Gastrocnemius medialis (tissue), 4 donors: ENCODE data around the gene LGI1. TPM values are rescaled to one million over a fixed set of nuclear protein-coding genes. Genes with fewer than 3 reads are reported as not detected.

Source experiments
- ATAC-seq, 2 donors: fragments of 150-250 bp; one replicate each; pipeline ENCODE4 v1.9.1; 2016
- DNase-seq, 2 donors: peaks; one replicate each; pipeline ENCODE4 v3.0.0-alpha.2; 2019
- H3K27ac ChIP-seq, 4 donors: fragments of 200-600 bp; sonication (generic); 1 replicate in 1 of 4; 2 replicates in 3 of 4; pipeline ENCODE4 v1.5.1; 2016 to 2018; ENCODE audit warnings: mild to moderate bottlenecking in 2 of 4, moderate library complexity in 1 of 4
- H3K27me3 ChIP-seq, 3 donors: fragments of 200-600 bp; sonication (generic) in 2 of 3; 1 replicate in 1 of 3; 2 replicates in 2 of 3; pipeline versions ENCODE4 v1.5.1 to v1.6.0; 2016 to 2019; ENCODE audit warnings: mild to moderate bottlenecking in 1 of 3, moderate library complexity in 1 of 3
- H3K36me3 ChIP-seq, 2 donors: fragments of 200-600 bp; sonication (generic) in 1 of 2; one replicate each; pipeline ENCODE4 v1.5.1; 2017 to 2018
- H3K4me1 ChIP-seq, 2 donors: fragments of 200-600 bp; sonication (generic) in 1 of 2; one replicate each; pipeline ENCODE4 v1.5.1; 2016 to 2017; ENCODE audit warnings: mild to moderate bottlenecking in 2 of 2
- H3K4me3 ChIP-seq, 4 donors: fragments of 200-600 bp; sonication (generic) in 3 of 4; 1 replicate in 1 of 4; 2 replicates in 3 of 4; pipeline ENCODE4 v1.5.1; 2016 to 2019; ENCODE audit warnings: mild to moderate bottlenecking in 2 of 4
- H3K9me3 ChIP-seq, 3 donors: fragments of 200-600 bp; sonication (generic) in 2 of 3; 1 replicate in 1 of 3; 2 replicates in 2 of 3; pipeline ENCODE4 v1.5.1; 2016 to 2019
- CTCF ChIP-seq, 5 experiments: fragments of 450-650 bp in 3 of 5; fragments of 200-600 bp in 2 of 5; sonication (generic) in 2 of 5; IDR thresholded peaks in 4 of 5; conservative IDR thresholded peaks in 1 of 5; 1 replicate in 4 of 5; 2 replicates in 1 of 5; pipeline ENCODE4 v1.5.1; 2016 to 2019; ENCODE audit warnings: antibody characterized with exemption in 5 of 5, mild to moderate bottlenecking in 3 of 5, moderate library complexity in 3 of 5
- POLR2A ChIP-seq, 2 donors: fragments of 450-650 bp; IDR thresholded peaks; one replicate each; pipeline ENCODE4 v1.6.1; 2017; ENCODE audit warnings: antibody characterized with exemption in 2 of 2, mild to moderate bottlenecking in 2 of 2, moderate library complexity in 2 of 2
- in situ Hi-C, 4 donors: fragments of 200-750 bp; cut with MboI; loops; one replicate each; pipeline versions ENCODE4 v1.15.0 to v1.8.0; 2017; ENCODE audit warnings: low sequenced_read_pairs in 4 of 4
- intact Hi-C: fragments of 100-400 bp; cut with DNase I; formaldehyde crosslinking; loops from one replicate; pipeline ENCODE4 v1.15.1; 2023; ENCODE audit warnings: low total_unique reads
- total RNA-seq, 4 donors: library from RNA; depleted of rRNA; stranded (reverse); fragments of >200 nt; gene quantifications; one replicate each; pipeline versions ENCODE4 v1.1.0 to v1.2.3, GENCODE V29; 2016

The LGI1 gene
- total RNA-seq, 4 donors from 2014 or later, result 0.33 to 12.6 TPM; not detected in 2

- DNase-seq, result no peak
- intact Hi-C loops (no loop called here), in situ Hi-C loops (no loop called here)
These were observed 49.2 kb downstream of the LGI1 start for GRCh38 chr10:93806903-93807302.

GRCh38 chr10:93807371-93807770 lies 49.6 kb downstream of the LGI1 start:
- no peak for TF ChIP-seq CTCF (IDR thresholded peaks at IDR 0.05 in 4 of 5, conservative IDR thresholded peaks at IDR 0.05 in 1 of 5)
- no peak for TF ChIP-seq POLR2A (IDR thresholded peaks at IDR 0.05)
- Histone ChIP-seq H3K36me3 (no peaks in the 10 kb centered on the region), H3K9me3 (no peaks in the 10 kb centered on the region), H3K27me3 (no peaks in the 10 kb centered on the region), H3K4me1 (peaks cover 0 to 14% of the 10 kb centered on the region in 2 donors), H3K27ac (peak overlapping the region in 1 of 4 donors; percentile 31), H3K4me3 (no peak overlapping the region)
- intact Hi-C loops (no loop called here), in situ Hi-C loops (no loop called here)
- ATAC-seq (no peak), DNase-seq (no peak)

More at GRCh38 chr10:93806903-93807302, 49.2 kb downstream of the LGI1 start:
- H3K36me3 ChIP-seq, result no peaks in the 10 kb centered on the region
- H3K4me3 ChIP-seq, result no peak overlapping the region
- no peak for ATAC-seq
- TF ChIP-seq CTCF (IDR thresholded peaks at IDR 0.05 in 4 of 5, conservative IDR thresholded peaks at IDR 0.05 in 1 of 5) (no peak), POLR2A (IDR thresholded peaks at IDR 0.05) (no peak)
- no peaks in the 10 kb centered on the region for H3K9me3 ChIP-seq
- H3K4me1 ChIP-seq, result peaks cover 0 to 14% of the 10 kb centered on the region in 2 donors
- no peaks in the 10 kb centered on the region for H3K27me3 ChIP-seq
- H3K27ac ChIP-seq, result peak overlapping the region in 1 of 4 donors; percentile 31

GRCh38 chr10:93812659-93813338 lies 55.1 kb downstream of the LGI1 start:
- in situ Hi-C loops, result no loop called here

GRCh38 chr10:93813507-93814465 lies 56.0 kb downstream of the LGI1 start:
- in situ Hi-C loops, result no loop called here
- intact Hi-C loops, result loop anchor here (5.0 kb wide), 1 partner anchor 56 kb away; the partner anchor contains the start of gene LGI1
- ATAC-seq, result peak; percentile 45 to 87
- Histone ChIP-seq H3K36me3 (no peaks in the 10 kb centered on the region), H3K4me1 (peaks cover 3 to 8% of the 10 kb centered on the region in 2 donors), H3K9me3 (no peaks in the 10 kb centered on the region), H3K4me3 (no peak overlapping the region), H3K27me3 (no peaks in the 10 kb centered on the region), H3K27ac (no peak overlapping the region)
- peak in 1 of 2 donors; percentile 33 for DNase-seq
- TF ChIP-seq POLR2A (IDR thresholded peaks at IDR 0.05), result no peak
- peak in 4 of 5 experiments; percentile 29 to 59 (median 42) for TF ChIP-seq CTCF (IDR thresholded peaks at IDR 0.05 in 4 of 5, conservative IDR thresholded peaks at IDR 0.05 in 1 of 5)

More at GRCh38 chr10:93812659-93813338, 55.1 kb downstream of the LGI1 start:
- intact Hi-C loops, result loop anchor here (5.0 kb wide), 1 partner anchor 55 kb away; the partner anchor contains the start of gene LGI1
- H3K4me1 ChIP-seq, result peaks cover 7 to 8% of the 10 kb centered on the region in 2 donors
- DNase-seq (no peak), ATAC-seq (no peak)
- H3K27me3 ChIP-seq, result no peaks in the 10 kb centered on the region
- no peak overlapping the region for H3K27ac ChIP-seq
- TF ChIP-seq POLR2A (IDR thresholded peaks at IDR 0.05), result no peak
- TF ChIP-seq CTCF (IDR thresholded peaks at IDR 0.05 in 4 of 5, conservative IDR thresholded peaks at IDR 0.05 in 1 of 5), result no peak
- no peaks in the 10 kb centered on the region for H3K36me3 ChIP-seq
- no peaks in the 10 kb centered on the region for H3K9me3 ChIP-seq
- H3K4me3 ChIP-seq, result no peak overlapping the region
